NT2/D1 (cell line): ENCODE results near the gene SORL1.

ENCODE experiments used
- YY1 ChIP-seq: IDR thresholded peaks from 2 replicates; pipeline ENCODE4 v1.6.1; 2011; ENCODE audit not compliant: insufficient read length, insufficient read depth
- ZNF274 ChIP-seq: IDR thresholded peaks from 2 replicates; pipeline ENCODE4 v1.6.1; 2011; ENCODE audit warnings: mild to moderate bottlenecking, low read depth, low read length

DNA sequence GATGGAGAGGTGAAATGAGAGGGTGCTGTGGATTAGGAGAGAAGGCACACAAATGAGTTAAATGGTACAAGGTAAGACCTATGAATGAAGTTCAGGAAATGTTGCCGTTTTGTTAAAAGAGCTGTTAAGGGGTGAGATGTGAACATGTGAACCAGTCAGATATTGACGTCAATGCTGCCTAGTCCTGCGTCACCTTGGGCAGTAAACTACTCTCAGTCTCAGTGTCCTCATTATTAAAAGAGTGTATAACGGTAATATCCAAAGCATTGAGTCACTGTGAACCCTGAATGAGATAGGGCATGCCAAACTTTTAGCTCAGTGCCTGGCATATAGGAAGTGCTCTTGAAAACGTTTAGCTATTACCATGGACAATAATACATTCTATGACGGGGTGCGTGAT lies 33.1 kb downstream of the SORL1 start:
- no peak for TF ChIP-seq YY1
- no peak for TF ChIP-seq ZNF274
